B cell (primary cell): ENCODE results near the gene STK16. TPM values are rescaled to one million over a fixed set of nuclear protein-coding genes. Genes with fewer than 3 reads are reported as not detected.
A peak's percentile ranks its signal among the peaks of the same experiment; 100 is the strongest.

ENCODE experiments used
- ATAC-seq: fragments of 200-7000 bp; cut with Tn5 transposase; one replicate; pipeline ENCODE4 v1.10.0; 2021; ENCODE audit warnings: low read depth, mild to moderate bottlenecking, moderate number of reproducible peaks, moderate library complexity
- CTCF ChIA-PET: fragments of 350-600 bp; sonication (Branson Sonifier 250); formaldehyde crosslinking; loops from one replicate; lab custom pipeline; 2021; ENCODE audit warnings: antibody characterized with exemption, inconsistent platforms; lab: Charles Lee
- POLR2A ChIA-PET: fragments of 350-600 bp; sonication (Branson Sonifier 250); formaldehyde crosslinking; loops from one replicate; lab custom pipeline; 2021; ENCODE audit warnings: antibody characterized with exemption; lab: Charles Lee
- DNase-seq: peaks from one replicate; pipeline ENCODE4 v3.0.0; 2013
- H2AFZ ChIP-seq: 2 replicates; pipeline ENCODE4 v1.6.1; 2012; ENCODE audit warnings: mild to moderate bottlenecking, low read depth, low read length; ENCODE audit not compliant: insufficient read depth, poor library complexity, severe bottlenecking
- H3K27ac ChIP-seq, 2 donors: 1 replicate in 1 of 2; 2 replicates in 1 of 2; pipeline ENCODE4 v1.5.1; 2012 to 2013; ENCODE audit warnings: low read length in 2 of 2, mild to moderate bottlenecking in 2 of 2, moderate library complexity in 1 of 2
- H3K27me3 ChIP-seq, 4 experiments: fragments of 200-600 bp in 1 of 4; sonication (generic) in 1 of 4; replicated peaks in 1 of 4; 1 replicate in 2 of 4; 2 replicates in 2 of 4; pipeline versions ENCODE4 v1.6.1 to v1.7.0; 2013 to 2016; ENCODE audit warnings: low read length in 3 of 4, mild to moderate bottlenecking in 2 of 4, mixed read lengths in 1 of 4, moderate library complexity in 1 of 4; ENCODE audit not compliant: insufficient read depth in 4 of 4, control insufficient read depth in 3 of 4; ENCODE audit errors: control extremely low read depth in 1 of 4
- H3K36me3 ChIP-seq, 2 experiments: replicated peaks in 1 of 2; 1 replicate in 1 of 2; 2 replicates in 1 of 2; pipeline versions ENCODE4 v1.6.1 to v1.7.1; 2013; ENCODE audit warnings: low read length in 1 of 2; ENCODE audit not compliant: insufficient read depth in 2 of 2, control insufficient read depth in 1 of 2; ENCODE audit errors: control extremely low read depth in 1 of 2, extremely low read depth in 1 of 2
- H3K4me1 ChIP-seq, 2 donors: fragments of 200-600 bp in 1 of 2; sonication (generic) in 1 of 2; 1 replicate in 1 of 2; 2 replicates in 1 of 2; pipeline versions ENCODE4 v1.5.1 to v1.6.1; 2013 to 2017; ENCODE audit warnings: low read length in 2 of 2; ENCODE audit not compliant: control insufficient read depth in 2 of 2, insufficient read depth in 2 of 2
- H3K4me2 ChIP-seq: replicated peaks from 2 replicates; pipeline ENCODE3; 2012; ENCODE audit warnings: mild to moderate bottlenecking, low read depth, low read length; ENCODE audit not compliant: poor library complexity, severe bottlenecking
- H3K4me3 ChIP-seq, 5 experiments: fragments of 200-600 bp in 1 of 5; sonication (generic) in 1 of 5; 1 replicate in 3 of 5; 2 replicates in 2 of 5; pipeline versions ENCODE4 v1.5.1 to v1.7.0; 2011 to 2016; ENCODE audit warnings: low read length in 4 of 5, mild to moderate bottlenecking in 4 of 5, low read depth in 2 of 5, control low read depth in 1 of 5, moderate library complexity in 1 of 5; ENCODE audit not compliant: insufficient read depth in 1 of 5; ENCODE audit errors: control extremely low read depth in 1 of 5, extremely low read depth in 1 of 5
- H3K79me2 ChIP-seq: fragments of 200-600 bp; sonication (generic); one replicate; pipeline ENCODE4 v1.6.0; 2016; ENCODE audit warnings: low read length; ENCODE audit not compliant: control insufficient read depth, insufficient read depth
- H3K9ac ChIP-seq: fragments of 200-600 bp; sonication (generic); 2 replicates; pipeline ENCODE4 v1.6.1; 2017; ENCODE audit warnings: mild to moderate bottlenecking, low read length, moderate library complexity
- H3K9me3 ChIP-seq, 3 donors: one replicate each; pipeline versions ENCODE4 v1.6.1 to v1.7.1; 2013; ENCODE audit warnings: low read length in 2 of 3; ENCODE audit not compliant: control insufficient read depth in 2 of 3, insufficient read depth in 1 of 3; ENCODE audit errors: control extremely low read depth in 1 of 3
- H4K20me1 ChIP-seq: 2 replicates; pipeline ENCODE4 v1.6.0; 2012; ENCODE audit warnings: mild to moderate bottlenecking, low read length; ENCODE audit not compliant: insufficient read depth, control insufficient read depth, poor library complexity, severe bottlenecking
- H3K27ac Mint-ChIP-seq: one replicate; pipeline ENCODE4 v1.8.0; 2021; ENCODE audit warnings: mixed read lengths
- H3K27me3 Mint-ChIP-seq: one replicate; pipeline ENCODE4 v1.8.0; 2021; ENCODE audit warnings: mixed read lengths
- H3K4me1 Mint-ChIP-seq: one replicate; pipeline ENCODE4 v1.8.0; 2021; ENCODE audit warnings: mixed read lengths
- H3K4me3 Mint-ChIP-seq: one replicate; pipeline ENCODE4 v1.8.0; 2021; ENCODE audit warnings: mixed read lengths
- H3K9me3 Mint-ChIP-seq: one replicate; pipeline ENCODE4 v1.8.0; 2022; ENCODE audit warnings: mixed read lengths; ENCODE audit not compliant: insufficient read depth
- EZH2 ChIP-seq: IDR thresholded peaks from 2 replicates; pipeline ENCODE4 v1.6.1; 2012; ENCODE audit warnings: borderline replicate concordance, low read depth, mild to moderate bottlenecking, moderate library complexity, low read length; ENCODE audit not compliant: insufficient read depth, poor library complexity, severe bottlenecking
- WGBS: methylation state at CpG from one replicate; pipeline ENCODE4 v1.1.5; 2013; ENCODE audit warnings: missing lambda C conversion rate; ENCODE audit not compliant: insufficient coverage; 5-methylcytosine and 5-hydroxymethylcytosine counted together
- intact Hi-C: fragments of 100-400 bp; cut with micrococcal nuclease; formaldehyde crosslinking; loops from one replicate; pipeline ENCODE4 v1.10.0; 2022
- polyA plus RNA-seq: library from polyadenylated mRNA; depleted of rRNA; stranded (reverse); fragments of >200 nt; gene quantifications from 2 replicates; pipeline ENCODE4 v1.2.3, GENCODE V29; 2012
- total RNA-seq, 2 donors: library from RNA; stranded (reverse); fragments of 120-200 nt in 1 of 2; gene quantifications; 1 replicate in 1 of 2; 2 replicates in 1 of 2; pipeline versions ENCODE4 v1.2.3 to v1.2.4, GENCODE V29; 2013 to 2022
- TF ChIP-seq, protein P1 (sequence below): fragments of 200-600 bp; IDR thresholded peaks from one replicate; pipeline ENCODE4 v1.8.0; 2022; ENCODE audit warnings: antibody characterized with exemption, mild to moderate bottlenecking

The STK16 gene
- total and polyA plus RNA-seq, 2 donors (not counting 1 experiment from before 2014, with no cell fraction given): 29.0 to 60.1 TPM

DNA sequence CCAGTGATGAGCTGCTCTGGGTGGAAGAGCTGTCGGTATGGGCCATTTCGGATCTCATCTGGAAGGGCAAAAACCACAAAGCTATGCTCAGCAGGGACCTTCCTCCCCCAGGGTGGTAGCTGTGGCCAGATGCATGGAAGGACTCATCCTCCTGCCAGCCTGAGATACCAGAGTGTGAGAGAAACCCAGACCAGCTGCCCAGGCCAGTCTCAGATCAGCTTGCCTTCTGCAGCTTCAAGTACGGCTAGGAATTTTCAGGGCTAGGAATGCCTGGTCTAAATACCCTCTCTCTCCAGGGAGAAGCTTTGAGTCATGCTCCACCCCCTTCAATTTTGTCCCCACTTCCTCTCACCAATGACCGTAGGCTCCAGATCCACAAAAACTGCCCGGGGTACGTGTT lies 6.4 kb downstream of the STK16 start:
- H3K9me3 Mint-ChIP-seq: no peaks in the 10 kb centered on the region
- ChIA-PET POLR2A (interaction anchor here (0.8 to 4.2 kb wide), 9 partner anchors 22 to 75 kb away, joined by 3 to 106 read pairs (median 6); partner anchors contain the start of genes ABCB6, ANKZF1, ATG9A and CNPPD1), CTCF (interaction anchor here (0.7 to 7.6 kb wide), 7 partner anchors 22 to 76 kb away, joined by 3 to 97 read pairs (median 5); partner anchors contain the start of genes ANKZF1, ATG9A and DNAJB2)
- no peaks in the 10 kb centered on the region for H3K27me3 Mint-ChIP-seq
- H3K4me1 ChIP-seq: peaks cover 57 to 67% of the 10 kb centered on the region in 2 donors
- intact Hi-C loops: loop anchor here (5.0 kb wide), 1 partner anchor 1034 kb away; the partner anchor contains the start of gene ARPC2
- no peak overlapping the region for H2AFZ ChIP-seq
- DNase-seq: no peak
- H3K79me2 ChIP-seq: peaks cover 58% of the 10 kb centered on the region
- peak overlapping the region; percentile 96 for H3K27ac Mint-ChIP-seq
- H3K36me3 ChIP-seq: peaks cover 2 to 35% of the 10 kb centered on the region in 2 experiments
- no peak for ATAC-seq
- TF ChIP-seq EZH2: no peak
- TF ChIP-seq, protein P1, sequence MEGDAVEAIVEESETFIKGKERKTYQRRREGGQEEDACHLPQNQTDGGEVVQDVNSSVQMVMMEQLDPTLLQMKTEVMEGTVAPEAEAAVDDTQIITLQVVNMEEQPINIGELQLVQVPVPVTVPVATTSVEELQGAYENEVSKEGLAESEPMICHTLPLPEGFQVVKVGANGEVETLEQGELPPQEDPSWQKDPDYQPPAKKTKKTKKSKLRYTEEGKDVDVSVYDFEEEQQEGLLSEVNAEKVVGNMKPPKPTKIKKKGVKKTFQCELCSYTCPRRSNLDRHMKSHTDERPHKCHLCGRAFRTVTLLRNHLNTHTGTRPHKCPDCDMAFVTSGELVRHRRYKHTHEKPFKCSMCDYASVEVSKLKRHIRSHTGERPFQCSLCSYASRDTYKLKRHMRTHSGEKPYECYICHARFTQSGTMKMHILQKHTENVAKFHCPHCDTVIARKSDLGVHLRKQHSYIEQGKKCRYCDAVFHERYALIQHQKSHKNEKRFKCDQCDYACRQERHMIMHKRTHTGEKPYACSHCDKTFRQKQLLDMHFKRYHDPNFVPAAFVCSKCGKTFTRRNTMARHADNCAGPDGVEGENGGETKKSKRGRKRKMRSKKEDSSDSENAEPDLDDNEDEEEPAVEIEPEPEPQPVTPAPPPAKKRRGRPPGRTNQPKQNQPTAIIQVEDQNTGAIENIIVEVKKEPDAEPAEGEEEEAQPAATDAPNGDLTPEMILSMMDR: no peak
- H3K27me3 ChIP-seq: no peaks in the 10 kb centered on the region
- peaks cover 22% of the 10 kb centered on the region for H4K20me1 ChIP-seq
- H3K4me3 ChIP-seq: peak overlapping the region in 4 of 5 experiments; percentile 87 to 97 (median 90)
- peaks cover 72% of the 10 kb centered on the region for H3K4me1 Mint-ChIP-seq
- no peaks in the 10 kb centered on the region for H3K9me3 ChIP-seq
- H3K9ac ChIP-seq: peak overlapping the region; percentile 90
- H3K27ac ChIP-seq: peak overlapping the region in 1 of 2 donors; percentile 93
- H3K4me3 Mint-ChIP-seq: peak overlapping the region; percentile 87
- 97% methylated on average over 6 of the region's 6 CpGs for WGBS
- peak overlapping the region; percentile 100 for H3K4me2 ChIP-seq

DNA sequence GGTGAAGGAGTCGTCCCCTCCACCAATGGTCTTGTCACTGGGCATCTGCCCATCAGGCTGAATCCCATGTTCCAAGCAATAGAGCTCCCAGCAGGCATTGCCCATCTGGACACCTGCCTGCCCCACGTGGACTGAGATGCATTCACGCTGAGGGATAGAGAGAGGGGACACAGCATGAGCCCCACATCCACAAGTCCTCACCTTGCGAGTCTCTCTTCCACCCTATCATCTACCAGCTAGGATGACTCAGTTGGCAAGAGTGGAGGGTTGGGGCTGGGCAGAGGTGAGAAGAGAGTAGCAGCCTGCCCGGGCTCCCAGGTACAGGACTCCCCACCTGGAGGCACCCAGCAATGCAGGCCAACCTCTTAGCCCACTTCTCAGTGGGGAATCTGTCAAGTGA lies 6.8 kb downstream of the STK16 start:
- peak overlapping the region; percentile 83 to 97 (median 90) for H3K4me3 ChIP-seq
- DNase-seq (no peak), ATAC-seq (no peak)
- peaks cover 53 to 63% of the 10 kb centered on the region in 2 donors for H3K4me1 ChIP-seq
- ChIA-PET CTCF (interaction anchor here (0.6 to 7.6 kb wide), 13 partner anchors 16 to 81 kb away, joined by 3 to 97 read pairs (median 5); partner anchors contain the start of genes ABCB6, ANKZF1, ATG9A and DNAJB2), POLR2A (interaction anchor here (0.5 to 4.2 kb wide), 9 partner anchors 23 to 372 kb away, joined by 3 to 106 read pairs (median 6); partner anchors contain the start of genes ABCB6, ANKZF1, ATG9A and CNPPD1)
- peaks cover 54% of the 10 kb centered on the region for H3K79me2 ChIP-seq
- H2AFZ ChIP-seq: no peak overlapping the region
- H4K20me1 ChIP-seq: peaks cover 22% of the 10 kb centered on the region
- H3K9me3 Mint-ChIP-seq: no peaks in the 10 kb centered on the region
- no peak for TF ChIP-seq EZH2
- TF ChIP-seq, protein P1: no peak
- H3K9me3 ChIP-seq: no peaks in the 10 kb centered on the region
- no peaks in the 10 kb centered on the region for H3K27me3 Mint-ChIP-seq
- H3K36me3 ChIP-seq: peaks cover 2 to 35% of the 10 kb centered on the region in 2 experiments
- H3K4me1 Mint-ChIP-seq: peaks cover 68% of the 10 kb centered on the region
- peak overlapping the region; percentile 90 for H3K9ac ChIP-seq
- H3K27ac Mint-ChIP-seq: peak overlapping the region; percentile 96
- WGBS: 100% methylated on average over 1 of the region's 5 CpGs
- H3K4me2 ChIP-seq: peak overlapping the region; percentile 100
- H3K4me3 Mint-ChIP-seq: peak overlapping the region; percentile 87
- H3K27me3 ChIP-seq: no peaks in the 10 kb centered on the region
- intact Hi-C loops: loop anchor here (5.0 kb wide), 1 partner anchor 1035 kb away; the partner anchor contains the start of gene ARPC2
- H3K27ac ChIP-seq: peak overlapping the region; percentile 67 to 93
